Frontal cortex (tissue), 4 donors: ENCODE measurements around the gene AKAP1. TPM values are rescaled to one million over a fixed set of nuclear protein-coding genes. Genes with fewer than 3 reads are reported as not detected.

ENCODE experiments used
- DNase-seq, 2 donors: peaks; one replicate each; pipeline ENCODE4 v3.0.0; 2012; ENCODE audit warnings: low spot score in 2 of 2
- FAIRE-seq: peaks from 2 replicates; lab custom pipeline; 2012; peaks lifted over from hg19 to GRCh38; lab: Jason Lieb, UNC
- total RNA-seq: library from RNA; depleted of rRNA; stranded (reverse); fragments of >200 nt; gene quantifications from one replicate; pipeline ENCODE4 v1.2.3, GENCODE V29; 2014
- donor health status: control.
- donor health status: control.
- donor health status: control.

AKAP1 gene
- total RNA-seq, 1 donor from 2014 or later = 27.7 TPM

DNA sequence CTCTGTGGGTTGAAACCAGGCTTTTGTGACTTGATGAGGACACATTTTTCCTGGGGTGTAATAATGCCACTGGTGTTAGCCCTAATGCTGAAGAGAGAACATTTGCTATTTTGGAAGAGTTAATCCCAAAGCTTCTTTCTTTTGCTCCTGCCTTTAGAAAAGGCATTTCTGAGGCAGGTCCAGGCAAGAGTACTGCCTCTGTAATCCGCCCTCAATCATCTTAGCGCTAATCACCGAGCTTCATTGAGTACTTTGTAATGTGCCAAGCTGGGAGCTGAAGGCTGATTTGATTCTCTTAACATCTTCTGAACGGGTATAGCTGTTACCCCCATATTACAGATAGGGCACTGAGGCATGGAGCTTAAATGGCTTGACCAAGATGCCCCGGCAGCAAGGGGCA, 60.3 kb downstream of the AKAP1 start:
- FAIRE-seq = no peak
- DNase-seq = no peak

DNA sequence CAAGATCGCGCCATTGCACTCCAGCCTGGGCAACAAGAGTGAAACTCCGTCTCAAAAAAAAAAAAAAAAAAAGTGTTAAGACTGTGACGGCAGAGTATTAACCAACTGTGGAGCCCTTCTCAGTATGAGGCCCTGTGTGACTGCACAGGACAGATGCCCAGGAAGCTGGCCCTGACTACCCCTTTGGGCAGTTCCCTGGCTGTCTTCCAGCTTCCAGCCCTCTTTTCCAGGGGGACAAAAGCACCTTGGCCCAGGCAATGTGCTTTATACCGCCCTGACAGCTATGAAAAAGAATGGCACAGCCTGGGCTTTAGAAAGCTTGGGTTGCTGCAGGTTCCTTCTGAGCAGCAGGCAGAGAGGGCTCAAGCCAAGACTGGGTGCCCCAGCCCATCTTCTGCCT, 61.2 kb downstream of the AKAP1 start:
- FAIRE-seq (no peak), DNase-seq (no peak)

DNA sequence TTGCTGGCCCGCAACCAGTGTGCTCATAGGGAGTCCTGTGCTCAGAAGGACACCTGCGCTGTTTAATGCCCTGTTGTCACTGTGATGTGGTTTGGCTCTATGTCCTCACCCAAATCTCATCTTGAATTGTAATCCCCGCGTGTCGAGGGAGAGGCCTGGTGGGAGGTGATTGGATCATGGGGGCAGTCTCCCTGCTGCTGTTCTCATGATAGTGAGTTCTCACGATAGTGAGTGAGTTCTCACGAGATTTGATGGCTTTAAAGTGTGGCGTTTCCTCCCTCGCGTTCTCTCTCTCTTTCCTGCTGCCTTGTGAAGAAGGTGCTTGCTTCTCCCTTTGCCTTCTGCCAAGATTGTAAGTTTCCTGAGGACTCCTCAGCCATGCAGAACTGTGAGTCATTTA, 66.8 kb downstream of the AKAP1 start:
- FAIRE-seq = no peak
- DNase-seq = no peak

DNA sequence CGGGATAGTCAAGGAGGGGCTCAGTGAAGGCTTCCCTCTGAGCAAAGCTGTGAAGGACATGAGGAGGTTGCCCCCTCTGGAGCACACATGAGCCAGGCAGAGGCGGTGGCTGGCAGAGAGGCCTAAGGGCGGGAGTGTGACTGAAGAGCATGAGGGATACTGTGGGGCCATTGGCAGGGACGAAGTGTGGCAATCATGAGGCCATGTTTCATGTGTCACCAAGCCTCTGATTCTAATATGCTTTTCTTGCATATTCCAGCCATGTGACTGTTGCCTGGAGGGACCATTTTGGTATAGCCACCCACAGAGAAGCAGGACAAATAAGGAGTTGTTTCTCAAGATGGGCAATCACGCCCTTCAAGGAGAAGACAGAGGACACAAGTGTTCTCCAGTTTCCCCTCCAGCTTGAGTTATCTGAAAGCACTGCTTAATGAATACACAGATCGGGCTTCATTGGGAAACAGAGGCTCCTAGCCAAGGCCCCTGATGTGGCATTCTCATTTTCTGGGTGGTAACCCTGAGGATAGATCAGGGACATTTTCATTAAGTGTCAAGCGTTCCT, 68.0 kb downstream of the AKAP1 start:
- DNase-seq = no peak

DNA sequence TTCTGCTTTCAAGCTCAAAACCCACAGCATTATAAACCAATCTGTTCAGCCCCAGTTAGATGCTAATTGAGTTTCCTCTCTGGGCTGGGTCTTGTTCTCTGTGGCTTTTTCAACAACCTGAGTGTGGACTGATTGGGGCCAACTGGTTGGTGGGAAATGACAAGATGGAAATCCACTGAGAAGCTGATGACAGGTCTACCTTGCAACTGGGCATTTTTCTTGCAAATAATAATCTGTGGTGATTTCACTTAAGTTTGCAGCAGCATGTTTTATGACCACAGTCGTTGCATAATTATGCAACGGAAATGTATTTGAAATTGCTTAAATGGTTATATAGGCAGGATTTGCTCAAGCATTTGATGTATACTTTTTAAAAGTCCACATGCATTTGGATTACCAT, 69.9 kb downstream of the AKAP1 start:
- FAIRE-seq (no peak), DNase-seq (no peak)

More for the DNA sequence above, 68.0 kb downstream of the AKAP1 start:
- FAIRE-seq = no peak

DNA sequence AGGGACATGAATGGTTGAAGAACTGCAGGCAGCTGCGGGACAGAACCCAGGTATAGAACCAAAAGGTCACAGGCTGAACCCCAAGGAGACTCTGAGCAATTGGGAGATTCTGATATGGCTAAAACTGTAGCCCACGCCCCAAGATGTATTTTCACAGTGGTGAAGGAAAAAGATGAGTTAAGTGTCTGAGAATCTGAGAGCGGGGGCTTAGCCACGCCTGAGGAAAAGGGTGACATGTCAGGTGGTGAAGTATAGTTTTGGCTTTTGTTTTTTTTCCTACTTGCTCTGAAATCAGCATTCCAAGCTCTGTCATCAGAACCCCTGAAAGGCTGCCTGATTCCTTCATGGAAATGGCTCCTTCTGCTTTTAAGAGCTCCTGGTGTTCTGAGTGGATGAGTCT, 73.3 kb downstream of the AKAP1 start:
- FAIRE-seq (no peak), DNase-seq (no peak)

DNA sequence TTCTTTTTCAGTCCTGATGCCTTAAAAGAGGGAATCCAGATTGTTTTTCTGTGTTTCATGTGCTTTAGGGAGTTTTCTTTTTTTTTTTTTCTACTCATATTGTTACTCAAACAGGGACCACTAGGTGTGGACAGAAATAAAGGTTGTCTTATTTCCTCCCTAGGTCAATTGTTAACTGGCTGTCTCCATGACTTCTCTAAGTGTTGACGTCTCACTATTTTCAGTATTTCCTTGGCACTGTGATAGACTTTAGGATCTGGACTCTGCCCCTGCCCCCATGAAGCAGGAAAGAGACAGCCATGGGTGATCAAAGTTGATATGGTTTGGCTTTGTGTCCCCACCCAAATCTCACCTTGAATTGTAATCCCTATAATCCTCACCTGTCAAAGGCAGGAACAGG, 73.7 kb downstream of the AKAP1 start:
- FAIRE-seq (no peak), DNase-seq (no peak)

DNA sequence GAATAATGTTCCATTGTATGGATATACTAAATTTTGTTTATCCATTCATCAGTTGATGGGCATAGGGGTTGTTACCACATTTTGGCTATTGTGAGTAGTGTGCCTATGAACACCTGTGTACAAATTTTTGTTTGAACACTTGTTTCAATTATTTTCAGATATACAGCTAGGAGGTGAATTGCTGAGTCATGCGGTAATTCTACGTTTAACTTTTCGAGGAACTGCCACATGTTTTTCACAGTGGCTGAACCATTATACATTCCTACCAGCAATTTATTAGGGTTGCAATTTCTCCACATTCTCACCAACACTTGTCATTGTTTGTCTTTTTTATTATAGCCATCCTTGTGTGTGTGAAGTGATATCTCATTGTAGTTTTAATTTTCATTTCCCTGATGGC, 75.6 kb downstream of the AKAP1 start:
- no peak for DNase-seq
- FAIRE-seq = no peak

DNA sequence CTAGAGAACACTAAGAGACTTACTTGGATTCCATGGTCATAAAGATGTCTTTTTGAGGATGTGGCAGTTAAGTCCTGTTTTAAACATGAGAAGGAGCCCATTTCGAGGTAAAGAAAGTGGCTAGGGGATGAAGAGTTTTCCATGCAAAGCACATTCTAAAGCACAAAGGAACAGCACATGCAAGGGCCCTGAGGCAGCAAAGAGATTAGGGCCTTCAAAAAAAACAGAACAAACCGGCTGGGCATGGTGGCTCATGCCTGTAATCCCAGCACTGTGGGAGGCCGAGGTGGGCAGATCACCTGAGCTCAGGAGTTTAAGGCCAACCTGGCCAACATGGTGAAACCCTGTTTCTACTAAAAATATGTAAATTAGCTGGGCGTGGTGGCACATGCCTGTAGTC, 79.8 kb downstream of the AKAP1 start:
- FAIRE-seq = no peak
- DNase-seq = no peak

DNA sequence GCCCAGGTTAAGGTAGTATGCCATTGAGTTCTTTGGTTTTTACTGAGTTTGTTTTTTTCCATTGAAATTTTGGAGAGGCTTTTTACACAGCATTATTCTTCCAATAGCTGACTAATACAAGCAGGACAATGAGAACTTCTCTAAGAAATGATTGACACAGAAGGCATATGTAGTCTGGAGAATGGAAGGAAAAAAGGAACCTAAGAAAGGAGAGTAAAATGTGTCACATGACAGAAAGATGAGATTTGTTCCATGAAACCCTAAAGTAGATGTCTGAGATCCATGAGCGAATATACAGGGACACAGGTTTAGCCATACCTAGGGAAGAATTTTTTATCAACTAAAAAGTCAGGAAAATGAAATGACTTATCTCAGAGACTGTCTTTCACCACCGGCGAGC, 80.7 kb downstream of the AKAP1 start:
- no peak for FAIRE-seq
- DNase-seq = no peak

DNA sequence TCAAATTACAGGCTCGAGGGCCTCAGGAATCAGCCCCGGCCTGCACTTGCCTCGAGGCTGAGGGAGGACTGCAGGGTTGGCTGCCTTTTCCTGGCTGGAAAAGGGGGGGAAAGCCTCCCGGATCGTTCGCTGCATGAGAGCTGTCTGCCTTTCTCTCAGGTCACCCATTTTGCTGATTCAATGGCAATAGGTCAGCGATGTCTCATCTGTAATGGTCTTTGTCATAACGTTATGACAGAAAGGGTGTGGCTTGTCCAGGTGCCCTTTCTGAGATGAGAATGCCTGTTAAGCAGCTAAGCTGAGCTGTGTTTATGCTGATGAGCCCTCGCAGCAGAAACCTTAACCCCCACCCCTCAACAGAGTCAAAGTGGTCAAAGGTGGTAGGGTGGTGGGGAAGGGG, 81.8 kb downstream of the AKAP1 start:
- FAIRE-seq (no peak), DNase-seq (no peak)

DNA sequence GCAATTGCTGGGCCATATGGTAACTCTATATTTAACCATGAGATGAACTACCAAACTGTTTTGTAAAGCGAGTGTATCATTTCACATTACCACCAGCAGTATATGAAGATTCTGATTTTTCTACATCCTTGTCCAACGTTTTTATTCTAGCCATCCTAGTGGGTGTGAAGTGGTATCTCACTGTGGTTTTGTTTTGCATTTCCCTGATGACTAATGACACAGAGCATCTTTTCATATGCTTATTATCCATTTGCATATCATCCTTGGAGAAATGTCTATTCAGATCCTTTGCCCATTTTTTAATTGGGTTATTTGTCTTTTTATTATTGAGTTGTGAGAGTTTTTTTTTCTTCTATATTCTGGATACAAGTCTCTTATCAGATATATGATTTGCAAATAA, 83.6 kb downstream of the AKAP1 start:
- DNase-seq (no peak), FAIRE-seq (no peak)

DNA sequence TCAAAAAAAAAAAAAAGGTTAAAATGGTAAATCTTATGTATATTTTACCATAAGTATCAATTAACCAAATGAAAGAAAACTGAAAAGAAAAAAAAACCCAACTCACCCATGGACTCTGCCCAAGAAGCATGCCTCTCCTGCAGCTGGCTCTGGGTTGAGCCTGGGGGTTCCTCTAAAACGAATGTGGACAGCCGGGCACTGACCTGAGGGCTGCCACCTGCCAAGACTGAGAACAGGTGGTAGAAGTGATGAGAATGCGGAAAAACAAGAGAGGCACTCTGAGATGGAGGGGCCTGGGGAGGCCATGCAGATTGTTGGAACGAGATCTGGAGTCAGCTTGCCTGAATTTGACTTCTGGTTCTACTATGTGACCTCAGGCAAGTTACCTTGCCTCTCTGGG, 85.8 kb downstream of the AKAP1 start:
- DNase-seq (no peak), FAIRE-seq (no peak)

Other genes with a start within 250 kb of the AKAP1 start
- gene TRIM25, start 171.2 kb upstream of the AKAP1 start, total RNA-seq = 0.82 TPM
- gene COIL, start 124.2 kb upstream of the AKAP1 start, total RNA-seq = 32.6 TPM
- 3.3 TPM for gene SCPEP1, start 107.1 kb upstream of the AKAP1 start, total RNA-seq
- gene MSI2, start 171.3 kb downstream of the AKAP1 start, total RNA-seq = 31.0 TPM